PFSK-1 (cell line): Measurements from ENCODE around the gene CASZ1.

Experiments used
- FOXP2 ChIP-seq: optimal IDR thresholded peaks from 2 replicates; pipeline ENCODE3; 2011; ENCODE audit warnings: borderline replicate concordance, control low read depth, inconsistent platforms; ENCODE audit not compliant: insufficient read depth; ENCODE audit errors: extremely low read length, extremely low read depth
- POLR2AphosphoS5 ChIP-seq: IDR thresholded peaks from 2 replicates; pipeline ENCODE4 v1.6.1; 2012; ENCODE audit warnings: low read depth, mild to moderate bottlenecking, control low read depth, low read length, moderate library complexity
- REST ChIP-seq, 2 experiments: IDR thresholded peaks; 2 replicates each; pipeline versions ENCODE4 v1.6.1 to v1.8.0; 2011 to 2012; ENCODE audit warnings: low read depth in 2 of 2, low read length in 2 of 2, control low read depth in 1 of 2, inconsistent platforms in 1 of 2, mild to moderate bottlenecking in 1 of 2, moderate library complexity in 1 of 2; ENCODE audit not compliant: insufficient read depth in 1 of 2
- SIN3A ChIP-seq: IDR thresholded peaks from 2 replicates; pipeline ENCODE4 v1.6.1; 2012; ENCODE audit warnings: mild to moderate bottlenecking, low read length, moderate library complexity, borderline replicate concordance; ENCODE audit not compliant: insufficient read depth
- TAF1 ChIP-seq: IDR thresholded peaks from 2 replicates; pipeline ENCODE4 v1.6.1; 2012; ENCODE audit warnings: low read length, control low read depth, borderline replicate concordance; ENCODE audit not compliant: insufficient read depth

The CASZ1 gene

GRCh38 chr1:10664251-10664650, 132.2 kb downstream of the CASZ1 start:
- TF ChIP-seq FOXP2, result no peak
- TF ChIP-seq POLR2AphosphoS5, result no peak
- no peak for TF ChIP-seq TAF1
- TF ChIP-seq REST (IDR thresholded peaks at IDR 0.05; ENCODE audit: insufficient read depth in 1 of 2, low read depth in 2 of 2, low read length in 2 of 2), result no peak
- no peak for TF ChIP-seq SIN3A

- TF ChIP-seq SIN3A, result no peak
- TF ChIP-seq TAF1, result no peak
- no peak for TF ChIP-seq FOXP2
- TF ChIP-seq REST (IDR thresholded peaks at IDR 0.05; ENCODE audit: insufficient read depth in 1 of 2, low read depth in 2 of 2, low read length in 2 of 2), result no peak
- no peak for TF ChIP-seq POLR2AphosphoS5
Observed at GRCh38 chr1:10663678-10664035, 132.8 kb downstream of the CASZ1 start.

GRCh38 chr1:10662824-10663677, 133.4 kb downstream of the CASZ1 start:
- TF ChIP-seq FOXP2 (no peak), REST (IDR thresholded peaks at IDR 0.05; ENCODE audit: insufficient read depth in 1 of 2, low read depth in 2 of 2, low read length in 2 of 2) (no peak), SIN3A (no peak), TAF1 (no peak), POLR2AphosphoS5 (no peak)

- TF ChIP-seq POLR2AphosphoS5, result no peak
- no peak for TF ChIP-seq SIN3A
- TF ChIP-seq TAF1, result no peak
- no peak for TF ChIP-seq FOXP2
- no peak for TF ChIP-seq REST (IDR thresholded peaks at IDR 0.05; ENCODE audit: insufficient read depth in 1 of 2, low read depth in 2 of 2, low read length in 2 of 2)
Observed at GRCh38 chr1:10662090-10662688, 134.3 kb downstream of the CASZ1 start.
